Activated CD8-positive, alpha-beta T cell treated with anti-CD3 and anti-CD28 coated beads for 36 hours (primary cell): ENCODE data around the gene AGXT. TPM values are rescaled to one million over a fixed set of nuclear protein-coding genes. Genes with fewer than 3 reads are reported as not detected.

ENCODE experiments used
- ATAC-seq: fragments of 200-7000 bp; cut with Tn5 transposase; one replicate; pipeline ENCODE4 v1.10.0; 2021; ENCODE audit warnings: mild to moderate bottlenecking, moderate library complexity
- CTCF ChIA-PET: fragments of 350-600 bp; sonication (Branson Sonifier 250); formaldehyde crosslinking; loops from one replicate; lab custom pipeline; 2021; ENCODE audit warnings: antibody characterized with exemption; lab: Charles Lee
- POLR2A ChIA-PET: fragments of 350-600 bp; sonication (Branson Sonifier 250); formaldehyde crosslinking; loops from one replicate; lab custom pipeline; 2021; ENCODE audit warnings: antibody characterized with exemption; lab: Charles Lee
- DNase-seq: peaks from one replicate; pipeline ENCODE4 v3.0.0-alpha.2; 2020
- H3K27ac Mint-ChIP-seq: one replicate; pipeline ENCODE4 v1.8.0; 2021; ENCODE audit warnings: mild to moderate bottlenecking, mixed read lengths
- H3K27me3 Mint-ChIP-seq: one replicate; pipeline ENCODE4 v1.8.0; 2021; ENCODE audit warnings: mixed read lengths
- H3K36me3 Mint-ChIP-seq: one replicate; pipeline ENCODE4 v1.8.0; 2021; ENCODE audit warnings: low read depth, mixed read lengths
- H3K4me1 Mint-ChIP-seq: one replicate; pipeline ENCODE4 v1.8.0; 2021; ENCODE audit warnings: low read depth, mixed read lengths
- H3K4me3 Mint-ChIP-seq: one replicate; pipeline ENCODE4 v1.8.0; 2021; ENCODE audit warnings: mild to moderate bottlenecking, moderate library complexity, mixed read lengths
- H3K9me3 Mint-ChIP-seq: one replicate; pipeline ENCODE4 v1.8.0; 2021; ENCODE audit warnings: mixed read lengths
- CTCF ChIP-seq: fragments of 200-600 bp; IDR thresholded peaks from one replicate; pipeline ENCODE4 v1.8.0; 2022; ENCODE audit warnings: antibody characterized with exemption, mild to moderate bottlenecking
- intact Hi-C: fragments of 100-400 bp; cut with micrococcal nuclease; formaldehyde crosslinking; loops from one replicate; pipeline ENCODE4 v1.10.0; 2022
- total RNA-seq, 2 experiments: library from RNA; stranded (reverse); gene quantifications; one replicate each; pipeline ENCODE4 v1.2.3, GENCODE V29; 2021

Gene AGXT
- total RNA-seq, 2 experiments from 2014 or later, result not detected

- TF ChIP-seq CTCF, result no peak
- H3K27me3 Mint-ChIP-seq, result peaks cover 9% of the 10 kb centered on the region
- no peak for ATAC-seq
- POLR2A ChIA-PET, result no interaction called here
- no peak overlapping the region for H3K27ac Mint-ChIP-seq
- H3K9me3 Mint-ChIP-seq, result no peaks in the 10 kb centered on the region
- no peak for DNase-seq
- no peak overlapping the region for H3K4me3 Mint-ChIP-seq
- no peaks in the 10 kb centered on the region for H3K4me1 Mint-ChIP-seq
- intact Hi-C loops, result no loop called here
- CTCF ChIA-PET, result interaction anchor here (0.7 kb wide), 1 partner anchor 60 kb away, joined by 3 read pairs; no protein-coding TSS in a partner anchor
- no peaks in the 10 kb centered on the region for H3K36me3 Mint-ChIP-seq
These were observed 43.1 kb downstream of the AGXT start for GRCh38 chr2:240911641-240912265.

DNA sequence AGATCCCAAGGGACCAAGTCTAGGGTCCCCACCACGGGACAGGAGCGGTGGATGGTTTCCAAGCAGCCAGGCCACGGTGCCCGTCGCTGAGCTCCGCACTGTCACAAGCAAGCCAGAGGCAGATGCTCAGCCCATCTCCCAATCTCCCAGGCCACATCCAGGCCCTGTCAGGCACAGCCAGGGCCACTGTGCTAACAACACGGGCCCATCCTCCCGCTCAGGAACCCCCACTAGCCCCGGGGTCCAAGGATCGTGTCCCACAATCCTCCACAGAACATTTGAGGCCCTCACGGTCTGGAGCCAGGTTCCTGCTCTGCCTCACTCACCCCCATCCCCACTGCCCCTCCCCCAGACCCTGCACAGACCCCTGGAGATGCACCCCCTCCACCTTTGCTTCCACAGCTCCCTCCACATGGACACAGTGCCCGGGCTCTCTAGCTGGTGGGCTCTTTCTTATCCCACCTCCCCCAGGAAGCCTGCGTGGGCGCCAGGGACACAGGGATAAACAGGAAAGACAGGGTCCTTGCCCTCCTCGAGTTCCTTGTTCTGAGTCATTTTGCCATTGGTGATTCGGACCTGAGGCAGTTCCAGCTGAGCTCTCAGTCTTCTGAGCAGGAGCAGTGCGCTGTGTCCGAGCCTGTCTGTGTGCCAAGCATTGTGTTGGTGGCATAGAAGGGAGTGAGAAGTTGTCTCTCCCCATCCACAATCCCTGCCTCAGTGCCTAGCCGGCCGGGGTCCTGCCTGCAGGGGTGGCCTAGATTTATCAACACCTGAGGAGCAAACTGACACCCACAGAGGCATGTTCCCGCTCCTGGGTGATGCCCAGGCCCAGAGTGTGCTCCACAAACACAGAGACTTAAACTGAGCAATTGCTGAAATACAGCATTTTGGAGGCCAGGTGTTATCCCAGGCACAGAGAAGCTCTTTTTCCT, 44.5 kb downstream of the AGXT start:
- no peaks in the 10 kb centered on the region for H3K4me1 Mint-ChIP-seq
- CTCF ChIA-PET, result interaction anchor here (0.8 to 1.5 kb wide), 7 partner anchors 19 to 327 kb away, joined by 3 to 7 read pairs (median 3); partner anchors contain the start of gene CAPN10

GRCh38 chr2:240913810-240914644, 45.4 kb downstream of the AGXT start:
- peak; percentile 85 for ATAC-seq
- ChIA-PET POLR2A (no interaction called here), CTCF (interaction anchor here (0.6 to 1.5 kb wide), 18 partner anchors 9 to 328 kb away, joined by 3 to 7 read pairs (median 4); partner anchors contain the start of genes CAPN10 and PPP1R7)
- peak; percentile 95 for TF ChIP-seq CTCF
- peak; percentile 74 for DNase-seq
- Mint-ChIP-seq H3K27ac (no peak overlapping the region), H3K9me3 (no peaks in the 10 kb centered on the region), H3K4me1 (no peaks in the 10 kb centered on the region), H3K36me3 (no peaks in the 10 kb centered on the region), H3K4me3 (no peak overlapping the region), H3K27me3 (peaks cover 9% of the 10 kb centered on the region)
- intact Hi-C loops, result no loop called here

More for the DNA sequence above, 44.5 kb downstream of the AGXT start:
- DNase-seq (no peak), ATAC-seq (no peak)
- H3K27me3 Mint-ChIP-seq, result peaks cover 9% of the 10 kb centered on the region
- intact Hi-C loops, result no loop called here
- H3K9me3 Mint-ChIP-seq, result no peaks in the 10 kb centered on the region
- POLR2A ChIA-PET, result no interaction called here
- no peak overlapping the region for H3K27ac Mint-ChIP-seq
- H3K4me3 Mint-ChIP-seq, result no peak overlapping the region
- no peak for TF ChIP-seq CTCF
- H3K36me3 Mint-ChIP-seq, result no peaks in the 10 kb centered on the region

DNA sequence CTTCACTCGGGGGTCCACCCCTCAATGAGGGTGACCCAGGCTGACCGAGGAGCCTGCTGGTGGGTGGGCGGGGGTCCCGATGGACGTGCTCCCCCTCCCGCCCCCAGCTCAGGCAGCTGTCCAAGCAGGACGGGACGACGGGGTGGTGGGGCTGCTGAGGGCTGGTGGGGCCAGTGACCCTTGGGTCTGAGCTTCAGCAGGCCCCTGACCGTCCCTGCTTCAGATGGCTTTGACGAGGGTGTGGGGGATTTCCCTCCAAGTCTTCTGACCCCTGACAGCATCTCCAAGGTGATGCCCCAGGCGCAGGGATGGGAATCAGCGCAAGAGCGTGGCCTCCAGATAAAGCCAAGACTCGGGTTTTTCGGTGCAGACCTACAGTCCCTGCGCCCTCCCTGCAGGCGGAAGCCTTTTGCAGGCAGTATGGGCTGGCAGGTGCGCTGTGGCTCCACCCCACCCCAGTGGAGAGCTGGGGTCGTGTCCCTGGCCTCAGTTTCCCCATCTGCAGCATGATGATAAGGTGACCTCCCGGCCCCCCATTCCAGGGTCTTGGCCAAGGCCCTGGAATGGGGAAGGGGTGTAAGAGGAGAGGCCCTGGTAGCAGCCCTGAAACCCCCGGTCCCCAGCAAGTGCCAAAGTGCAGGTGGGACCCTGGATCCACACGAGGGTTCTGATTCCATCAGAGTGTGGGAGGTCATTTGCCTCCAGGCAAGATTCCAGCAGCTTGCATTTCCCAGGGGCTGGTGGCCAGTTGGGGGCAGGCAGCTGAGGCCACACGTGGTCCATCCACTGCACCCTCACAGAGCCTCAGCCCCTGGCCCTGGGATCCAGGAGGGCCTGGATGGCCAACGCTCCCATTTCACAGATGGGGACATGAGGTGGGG, 46.3 kb downstream of the AGXT start:
- H3K9me3 Mint-ChIP-seq, result no peaks in the 10 kb centered on the region
- DNase-seq, result no peak
- peak; percentile 59 for TF ChIP-seq CTCF
- POLR2A ChIA-PET, result no interaction called here
- ATAC-seq, result peak; percentile 10
- no peaks in the 10 kb centered on the region for H3K36me3 Mint-ChIP-seq
- intact Hi-C loops, result no loop called here
- CTCF ChIA-PET, result interaction anchor here (0.6 to 1.5 kb wide), 16 partner anchors 8 to 292 kb away, joined by 3 to 7 read pairs (median 4); partner anchors contain the start of gene PPP1R7
- peaks cover 9% of the 10 kb centered on the region for H3K27me3 Mint-ChIP-seq
- H3K4me1 Mint-ChIP-seq, result no peaks in the 10 kb centered on the region
- H3K4me3 Mint-ChIP-seq, result no peak overlapping the region
- H3K27ac Mint-ChIP-seq, result no peak overlapping the region
